ENCODE results near the gene PRLH.

The PRLH gene

DNA sequence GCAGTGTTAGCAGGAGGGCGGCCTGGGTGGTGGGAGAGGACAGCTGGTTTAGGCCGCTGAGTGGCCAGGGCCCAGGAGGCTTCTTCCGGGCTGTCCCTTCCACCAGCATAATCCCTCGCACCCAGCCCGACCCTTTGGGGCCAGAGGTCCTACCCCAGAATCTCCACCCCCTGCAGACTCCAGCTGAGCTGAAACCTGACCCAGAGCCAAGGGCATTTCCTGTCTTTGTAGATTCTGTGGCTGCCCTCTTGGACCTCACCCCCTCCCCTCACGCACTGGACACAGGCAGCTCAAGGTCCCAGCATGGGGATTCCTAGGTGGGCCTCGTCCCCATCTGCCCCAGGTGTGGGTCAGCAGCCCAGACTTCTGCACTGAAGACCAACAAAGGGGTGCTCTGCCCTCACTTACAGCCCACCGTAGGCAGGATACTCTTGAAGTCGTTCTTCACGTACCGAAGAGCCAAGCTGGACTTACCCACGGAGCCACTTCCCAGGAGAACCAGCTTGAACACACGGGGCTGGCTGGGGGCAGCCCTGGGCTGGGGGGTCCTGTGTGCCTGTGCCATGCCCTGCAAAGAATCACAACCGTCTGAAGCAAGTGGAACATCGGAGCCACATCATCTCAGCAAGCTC lies 19.3 kb downstream of the PRLH start:
- TF ChIP-seq, protein P1, sequence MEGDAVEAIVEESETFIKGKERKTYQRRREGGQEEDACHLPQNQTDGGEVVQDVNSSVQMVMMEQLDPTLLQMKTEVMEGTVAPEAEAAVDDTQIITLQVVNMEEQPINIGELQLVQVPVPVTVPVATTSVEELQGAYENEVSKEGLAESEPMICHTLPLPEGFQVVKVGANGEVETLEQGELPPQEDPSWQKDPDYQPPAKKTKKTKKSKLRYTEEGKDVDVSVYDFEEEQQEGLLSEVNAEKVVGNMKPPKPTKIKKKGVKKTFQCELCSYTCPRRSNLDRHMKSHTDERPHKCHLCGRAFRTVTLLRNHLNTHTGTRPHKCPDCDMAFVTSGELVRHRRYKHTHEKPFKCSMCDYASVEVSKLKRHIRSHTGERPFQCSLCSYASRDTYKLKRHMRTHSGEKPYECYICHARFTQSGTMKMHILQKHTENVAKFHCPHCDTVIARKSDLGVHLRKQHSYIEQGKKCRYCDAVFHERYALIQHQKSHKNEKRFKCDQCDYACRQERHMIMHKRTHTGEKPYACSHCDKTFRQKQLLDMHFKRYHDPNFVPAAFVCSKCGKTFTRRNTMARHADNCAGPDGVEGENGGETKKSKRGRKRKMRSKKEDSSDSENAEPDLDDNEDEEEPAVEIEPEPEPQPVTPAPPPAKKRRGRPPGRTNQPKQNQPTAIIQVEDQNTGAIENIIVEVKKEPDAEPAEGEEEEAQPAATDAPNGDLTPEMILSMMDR (IDR thresholded peaks at IDR 0.05; ENCODE audit: borderline replicate concordance, control extremely low read depth, extremely low read depth, insufficient read depth, missing control alignments): no peak
- DNase-seq (ENCODE audit: low spot score): no peak
- in situ Hi-C loops (cut with MboI; ENCODE audit: low sequenced_read_pairs, unreplicated experiment): no loop called here

DNA sequence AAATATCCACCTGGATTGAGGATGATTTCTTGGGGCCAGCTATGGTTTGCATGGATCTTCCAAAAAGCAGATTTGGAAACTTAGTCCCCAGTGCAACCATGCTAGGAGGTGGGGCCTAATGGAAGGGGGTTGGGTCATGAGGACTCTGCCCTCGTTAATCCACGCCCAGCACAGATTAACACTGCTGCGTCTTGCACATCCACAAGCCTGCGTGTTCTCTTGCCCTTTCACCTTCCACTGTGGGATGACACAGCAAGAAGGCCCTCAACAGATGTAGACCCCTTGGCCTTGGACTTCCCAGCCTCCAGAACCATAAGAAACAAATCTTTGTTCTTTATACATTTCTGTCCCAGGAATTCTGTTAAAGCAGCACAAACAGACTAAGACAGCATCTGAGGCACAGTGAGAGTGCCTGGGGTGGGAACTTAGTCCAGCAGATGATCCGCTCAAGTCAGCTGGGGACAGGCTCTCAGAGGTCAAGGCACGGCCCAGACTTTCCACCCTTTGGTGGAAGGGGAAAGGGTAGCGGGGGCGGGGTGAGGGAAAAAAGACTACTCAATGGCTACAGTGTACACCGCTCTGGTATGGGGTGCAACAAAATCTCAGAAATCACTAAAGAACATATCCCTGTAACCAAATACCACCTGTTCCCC lies 21.8 kb downstream of the PRLH start:
- in situ Hi-C loops (cut with MboI; ENCODE audit: low sequenced_read_pairs, unreplicated experiment): no loop called here

DNA sequence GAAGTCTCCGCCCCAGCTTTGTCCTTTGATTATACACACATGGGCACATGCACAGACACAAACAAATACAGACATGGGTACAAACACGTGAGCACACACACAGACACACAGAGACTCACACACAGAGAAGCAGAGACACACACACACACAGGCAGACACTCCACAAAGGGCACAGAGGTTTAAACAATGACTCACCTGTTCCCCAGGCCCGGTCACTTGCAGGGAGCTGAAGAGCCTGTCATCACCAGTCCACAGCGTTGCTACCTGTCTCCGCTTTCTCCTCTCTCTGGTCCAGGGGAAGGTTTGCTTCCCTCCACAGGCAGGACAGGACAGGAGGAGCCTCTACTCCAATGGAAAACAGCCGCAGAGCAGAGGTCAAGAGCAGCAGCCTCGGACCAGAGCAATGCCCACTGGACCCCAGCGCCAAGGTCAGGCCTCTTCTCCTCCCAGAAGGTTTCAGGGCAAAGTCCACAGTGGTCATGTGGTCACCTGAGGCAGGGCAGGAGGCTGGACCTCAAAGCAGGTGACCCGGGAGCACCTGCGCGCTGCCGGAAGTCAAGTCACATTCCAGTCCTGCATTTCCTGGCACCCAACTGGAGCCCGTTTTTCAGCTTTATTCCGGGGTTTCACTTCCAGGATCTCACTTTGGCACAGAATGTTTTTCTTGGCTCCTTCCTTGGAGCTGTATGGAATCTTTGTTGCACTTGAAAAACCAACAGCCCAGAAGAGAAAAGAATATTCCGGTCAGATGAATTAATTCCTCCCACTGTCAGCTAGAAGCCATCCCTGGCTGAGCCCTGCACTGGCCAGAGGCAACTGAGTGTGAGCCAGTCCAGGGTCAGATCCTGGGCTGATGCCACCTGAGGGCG lies 24.1 kb downstream of the PRLH start, which contains the start of gene RAB17:
Gene RAB17 (minus strand): TSS at position 463 of the 869 bp plus-strand sequence. CDS start 4,580 bp downstream, outside the sequence.
- no peak for DNase-seq (ENCODE audit: low spot score)
- in situ Hi-C loops (cut with MboI; ENCODE audit: low sequenced_read_pairs, unreplicated experiment): no loop called here

More for the DNA sequence above, 21.8 kb downstream of the PRLH start:
- no peak for DNase-seq (ENCODE audit: low spot score)
- TF ChIP-seq, protein P1 (IDR thresholded peaks at IDR 0.05; ENCODE audit: borderline replicate concordance, control extremely low read depth, extremely low read depth, insufficient read depth, missing control alignments): no peak

DNA sequence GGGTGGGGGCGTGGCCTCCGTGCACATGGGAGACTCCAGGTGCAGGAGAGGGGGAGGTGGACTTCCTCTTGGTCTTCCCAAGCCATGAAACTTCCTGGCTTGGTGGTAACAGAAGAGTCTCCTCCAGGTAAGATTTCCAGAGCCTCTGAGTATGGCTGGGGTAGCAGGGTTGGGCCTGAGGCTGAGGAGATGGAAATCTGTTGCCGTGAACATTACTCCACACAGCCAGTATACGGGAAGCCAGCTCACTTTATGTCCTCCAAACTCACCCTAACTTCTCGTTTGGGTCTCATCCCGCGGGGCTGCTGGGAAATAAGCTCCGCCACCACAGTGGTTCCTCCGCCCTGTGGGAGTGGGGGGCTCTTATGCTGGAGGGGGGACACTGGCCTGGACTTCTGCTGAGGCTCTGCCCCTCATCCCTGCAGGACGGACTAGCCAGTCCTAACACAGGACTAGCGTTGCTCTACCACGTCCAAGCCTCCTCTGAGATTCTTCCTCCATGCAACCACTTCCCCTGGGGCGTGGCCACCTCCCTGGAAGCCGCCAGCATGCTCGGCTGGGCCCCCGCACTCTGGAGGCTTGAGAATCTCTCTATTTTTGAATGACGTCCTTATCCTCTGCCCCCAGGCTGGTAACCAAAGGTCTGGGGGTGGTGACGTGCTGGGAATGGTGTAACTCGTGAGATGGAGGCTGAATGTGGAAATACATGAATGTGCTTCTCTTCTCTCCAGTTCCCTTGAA lies 24.9 kb downstream of the PRLH start:
- DNase-seq (ENCODE audit: low spot score): no peak

More for the DNA sequence above, 24.1 kb downstream of the PRLH start, which contains the start of gene RAB17:
- TF ChIP-seq, protein P1 (IDR thresholded peaks at IDR 0.05; ENCODE audit: borderline replicate concordance, control extremely low read depth, extremely low read depth, insufficient read depth, missing control alignments): no peak

DNA sequence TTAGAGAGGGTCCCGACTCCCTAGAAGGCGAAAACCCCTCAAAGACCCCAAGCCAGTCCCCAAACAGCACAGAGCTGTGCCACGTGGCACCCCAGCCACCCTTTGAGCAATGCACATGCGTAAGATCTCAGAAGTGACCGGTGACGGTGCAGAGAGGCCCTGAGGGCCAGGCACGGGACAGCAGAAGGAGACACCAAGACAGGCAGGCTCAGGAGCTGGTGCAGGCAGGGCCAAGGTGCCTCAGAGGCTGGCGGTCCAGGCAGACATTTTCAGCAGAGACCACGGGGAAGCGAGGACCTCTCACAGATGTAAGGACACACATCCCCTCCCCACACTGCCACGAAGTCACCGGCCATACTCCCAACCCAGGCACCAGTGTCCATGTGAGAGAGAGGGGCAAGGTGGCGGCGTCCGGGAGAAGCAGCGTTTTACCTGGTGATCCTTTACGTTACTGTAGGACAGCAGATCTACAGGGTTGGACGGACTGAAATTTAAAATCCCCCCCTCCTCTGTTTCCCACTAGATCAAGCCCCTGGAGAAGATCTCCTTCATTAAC lies 26.1 kb downstream of the PRLH start:
- in situ Hi-C loops (cut with MboI; ENCODE audit: low sequenced_read_pairs, unreplicated experiment): no loop called here
- DNase-seq (ENCODE audit: low spot score): no peak
- TF ChIP-seq, protein P1 (IDR thresholded peaks at IDR 0.05; ENCODE audit: borderline replicate concordance, control extremely low read depth, extremely low read depth, insufficient read depth, missing control alignments): no peak

More for the DNA sequence above, 24.9 kb downstream of the PRLH start:
- in situ Hi-C loops (cut with MboI; ENCODE audit: low sequenced_read_pairs, unreplicated experiment): no loop called here
- TF ChIP-seq, protein P1 (IDR thresholded peaks at IDR 0.05; ENCODE audit: borderline replicate concordance, control extremely low read depth, extremely low read depth, insufficient read depth, missing control alignments): no peak

Measured in GM13976 (cell line).